Astrocyte of the spinal cord (primary cell): ENCODE measurements around the gene SPHK2.

Experiments
- DNase-seq: peaks from one replicate; pipeline ENCODE4 v3.0.0; 2011; ENCODE audit warnings: low read depth, low spot score
- H3K4me3 ChIP-seq: 2 replicates; pipeline ENCODE4 v1.5.1; 2011; ENCODE audit warnings: low read depth, mild to moderate bottlenecking, low read length, moderate library complexity
- in situ Hi-C: cut with HindIII; loops from 2 replicates; pipeline ENCODE4 v1.10.0; 2017; ENCODE audit warnings: low sequenced_read_pairs
- TF ChIP-seq, protein P1 (sequence below): IDR thresholded peaks from 2 replicates; pipeline ENCODE4 v1.5.1; 2012; ENCODE audit warnings: low read depth, mild to moderate bottlenecking, low read length, inconsistent platforms

Gene SPHK2

GRCh38 chr19:48668761-48669160 lies 49.5 kb downstream of the SPHK2 start:
- no peak overlapping the region for H3K4me3 ChIP-seq
- TF ChIP-seq, protein P1, sequence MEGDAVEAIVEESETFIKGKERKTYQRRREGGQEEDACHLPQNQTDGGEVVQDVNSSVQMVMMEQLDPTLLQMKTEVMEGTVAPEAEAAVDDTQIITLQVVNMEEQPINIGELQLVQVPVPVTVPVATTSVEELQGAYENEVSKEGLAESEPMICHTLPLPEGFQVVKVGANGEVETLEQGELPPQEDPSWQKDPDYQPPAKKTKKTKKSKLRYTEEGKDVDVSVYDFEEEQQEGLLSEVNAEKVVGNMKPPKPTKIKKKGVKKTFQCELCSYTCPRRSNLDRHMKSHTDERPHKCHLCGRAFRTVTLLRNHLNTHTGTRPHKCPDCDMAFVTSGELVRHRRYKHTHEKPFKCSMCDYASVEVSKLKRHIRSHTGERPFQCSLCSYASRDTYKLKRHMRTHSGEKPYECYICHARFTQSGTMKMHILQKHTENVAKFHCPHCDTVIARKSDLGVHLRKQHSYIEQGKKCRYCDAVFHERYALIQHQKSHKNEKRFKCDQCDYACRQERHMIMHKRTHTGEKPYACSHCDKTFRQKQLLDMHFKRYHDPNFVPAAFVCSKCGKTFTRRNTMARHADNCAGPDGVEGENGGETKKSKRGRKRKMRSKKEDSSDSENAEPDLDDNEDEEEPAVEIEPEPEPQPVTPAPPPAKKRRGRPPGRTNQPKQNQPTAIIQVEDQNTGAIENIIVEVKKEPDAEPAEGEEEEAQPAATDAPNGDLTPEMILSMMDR, result no peak
- DNase-seq, result no peak
- in situ Hi-C loops, result no loop called here

DNA sequence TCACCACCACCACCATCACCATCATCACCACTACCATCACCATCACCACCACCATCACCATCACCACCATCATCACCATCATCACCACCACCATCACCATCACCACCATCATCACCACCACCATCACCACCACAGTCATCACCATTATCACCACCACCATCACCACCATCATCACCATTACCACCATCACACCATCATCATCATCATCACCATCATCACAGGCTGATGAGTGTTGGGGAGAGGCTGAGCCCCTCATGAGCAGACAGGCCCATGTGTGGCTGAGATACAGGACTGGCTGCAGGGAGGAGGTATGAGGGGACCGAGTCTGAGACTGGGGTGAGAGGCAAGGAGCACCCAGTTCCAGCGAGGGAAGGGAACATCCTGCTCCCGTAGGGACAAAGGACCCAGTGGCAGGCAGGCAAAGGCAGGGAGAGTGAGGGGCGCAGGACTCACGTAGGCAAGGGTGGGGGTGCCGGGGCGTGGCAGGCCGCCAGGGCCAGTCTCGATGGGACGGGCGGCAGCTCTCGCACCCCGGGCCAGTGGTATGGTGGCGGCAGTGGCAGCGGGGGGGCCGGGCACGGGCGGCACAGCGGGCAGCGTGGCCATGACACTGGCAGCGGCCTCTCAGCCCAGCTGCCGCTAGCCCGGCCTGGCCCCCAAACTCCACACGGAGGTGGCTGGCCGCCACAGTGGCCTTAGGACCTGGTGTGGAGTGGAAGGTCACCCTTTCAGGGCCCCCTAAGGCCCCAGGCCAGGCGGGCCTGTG lies 50.8 kb downstream of the SPHK2 start:
- in situ Hi-C loops, result no loop called here
- no peak overlapping the region for H3K4me3 ChIP-seq
- TF ChIP-seq, protein P1, result no peak

DNA sequence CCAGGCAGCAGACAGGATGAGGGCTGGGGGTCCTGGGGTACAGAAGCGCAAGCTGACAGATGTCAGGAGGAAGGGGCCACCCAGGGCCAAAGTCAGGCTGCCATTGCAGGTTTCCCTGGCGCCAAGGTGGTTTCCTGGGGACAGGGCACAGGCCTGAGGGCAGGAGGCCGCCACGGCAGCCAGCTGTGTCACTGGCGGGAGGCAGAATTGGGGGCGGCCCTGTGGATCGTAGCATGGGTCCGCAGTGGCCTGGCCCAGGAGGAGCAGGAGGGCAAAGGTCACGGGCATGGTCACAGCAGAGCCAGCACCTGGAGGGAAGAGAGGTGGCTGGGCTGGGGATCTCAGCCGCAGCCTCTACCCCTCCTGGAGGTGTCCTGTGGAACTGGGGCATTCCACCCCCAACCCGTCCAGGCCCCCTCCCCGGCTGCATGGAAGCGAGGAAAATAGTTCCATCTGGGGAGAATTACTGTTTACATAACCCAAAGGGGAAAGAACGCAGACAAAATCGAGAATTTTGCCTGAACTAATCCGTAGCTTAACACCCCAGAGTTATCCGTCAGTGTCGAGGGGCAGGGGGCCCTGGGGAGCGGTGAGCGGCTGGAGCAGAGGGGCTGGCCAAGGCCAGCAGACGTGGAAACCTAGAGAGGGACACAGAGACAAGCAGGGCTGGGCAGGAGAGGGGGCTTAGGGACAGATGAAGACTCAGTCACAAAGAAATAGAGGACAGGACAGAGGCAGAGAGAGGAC lies 51.6 kb downstream of the SPHK2 start:
- in situ Hi-C loops, result no loop called here
- H3K4me3 ChIP-seq, result no peak overlapping the region
- TF ChIP-seq, protein P1, result no peak
- no peak for DNase-seq

More for the DNA sequence above, 50.8 kb downstream of the SPHK2 start:
- no peak for DNase-seq

- H3K4me3 ChIP-seq, result no peak overlapping the region
- DNase-seq, result no peak
- in situ Hi-C loops, result no loop called here
- TF ChIP-seq, protein P1, result no peak
Observed at GRCh38 chr19:48671446-48671995, 52.2 kb downstream of the SPHK2 start.

DNA sequence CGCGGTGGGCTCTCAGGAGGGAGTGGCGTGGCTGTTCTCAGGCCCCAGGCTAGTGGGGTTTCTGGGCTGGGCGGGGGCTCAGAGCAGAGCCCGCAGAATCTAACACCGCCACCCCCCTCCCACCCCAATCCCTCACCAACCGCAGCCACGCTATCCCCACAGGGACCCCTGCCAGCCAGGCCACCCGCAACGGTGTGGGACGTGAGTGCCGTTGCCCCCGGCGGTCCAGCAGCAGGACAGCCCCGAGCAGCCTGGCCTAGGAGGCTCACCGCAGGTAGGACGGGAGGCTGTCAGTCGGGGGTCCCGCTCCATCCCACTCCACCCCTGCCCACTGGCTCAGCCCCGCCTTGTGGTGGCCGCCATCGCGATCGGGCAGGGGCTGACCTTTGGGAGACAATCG lies 53.7 kb downstream of the SPHK2 start, which contains the start of gene NTN5:
TSS of gene NTN5 (minus strand) at position 24 of the 400 bp plus-strand sequence. CDS start 2,031 bp downstream, outside the sequence.
- no peak for DNase-seq
- H3K4me3 ChIP-seq, result no peak within 1 kb of the TSS
- TF ChIP-seq, protein P1, result no peak
- in situ Hi-C loops, result no loop called here

DNA sequence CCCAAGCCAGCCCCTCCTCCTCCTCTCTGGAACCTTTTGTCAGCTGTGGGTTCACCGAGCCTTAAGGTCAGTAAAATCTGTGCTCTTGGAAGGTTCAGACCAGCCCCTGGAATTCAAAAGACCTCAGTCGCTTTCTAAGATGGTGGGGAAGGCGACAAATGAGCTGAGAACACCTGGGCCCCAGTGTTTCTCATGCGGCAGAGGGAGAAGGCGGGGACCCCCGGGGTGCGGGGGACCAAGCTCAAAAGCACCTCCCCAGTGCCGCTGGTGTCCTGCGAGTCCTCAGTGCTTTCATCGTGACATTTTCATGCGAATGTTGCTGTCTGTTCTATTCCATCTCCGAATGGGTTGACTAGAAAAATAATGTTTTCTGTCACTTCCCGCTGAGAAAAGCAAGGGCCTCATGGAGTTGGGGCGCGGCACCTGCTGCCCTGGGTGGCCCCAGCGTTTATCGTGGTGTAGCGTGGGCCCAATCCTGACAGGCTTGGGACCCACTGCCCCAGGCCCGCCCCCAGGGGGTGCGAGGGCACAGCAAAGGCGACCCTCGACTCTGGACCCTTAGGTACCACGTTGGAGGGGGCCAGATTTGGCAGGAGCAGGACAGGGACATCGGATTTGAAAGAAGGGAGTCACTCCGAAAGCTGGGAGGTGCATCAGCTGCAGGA lies 54.3 kb downstream of the SPHK2 start:
- TF ChIP-seq, protein P1, result no peak
- no peak for DNase-seq
- in situ Hi-C loops, result no loop called here
- H3K4me3 ChIP-seq, result no peak overlapping the region
